DND-41 (cell line): ENCODE data around the gene ENKD1.

Experiments
- CTCF ChIP-seq: IDR thresholded peaks from 2 replicates; pipeline ENCODE4 v1.5.1; 2012; ENCODE audit warnings: borderline replicate concordance, low read length, moderate library complexity, mild to moderate bottlenecking; ENCODE audit not compliant: poor library complexity, severe bottlenecking; ENCODE audit errors: extremely low read depth
- EZH2 ChIP-seq: IDR thresholded peaks from 3 replicates; pipeline ENCODE4 v1.6.1; 2012; ENCODE audit warnings: borderline replicate concordance, low read depth, mild to moderate bottlenecking, moderate library complexity, low read length, inconsistent platforms; ENCODE audit not compliant: severe bottlenecking

- TF ChIP-seq CTCF (no peak), EZH2 (no peak)
Observed at GRCh38 chr16:67699265-67699664, 32.7 kb upstream of the ENKD1 start.
